Erythroblast (primary cell): ENCODE data around the gene MARK3.

Experiments
- GATA1 ChIP-seq: IDR thresholded peaks from 2 replicates; pipeline ENCODE4 v1.6.1; 2011; ENCODE audit warnings: low read depth, mild to moderate bottlenecking, control low read depth, low read length, moderate library complexity
- POLR2A ChIP-seq: IDR thresholded peaks from 2 replicates; pipeline ENCODE4 v1.6.1; 2011; ENCODE audit warnings: mild to moderate bottlenecking, low read length

GRCh38 chr14:103449634-103450161 lies 64.5 kb downstream of the MARK3 start:
- TF ChIP-seq POLR2A, result no peak
- no peak for TF ChIP-seq GATA1
